Vagina (tissue), 2 donors: ENCODE measurements around the gene MGP. TPM values are rescaled to one million over a fixed set of nuclear protein-coding genes. Genes with fewer than 3 reads are reported as not detected.

Experiments used
- DNase-seq, 2 donors: peaks; one replicate each; pipeline ENCODE4 v3.0.0-alpha.2; 2017; ENCODE audit errors: extremely low spot score in 2 of 2
- H3K27ac ChIP-seq: fragments of 200-600 bp; sonication (generic); one replicate; pipeline ENCODE4 v1.5.1; 2019
- H3K27me3 ChIP-seq: fragments of 200-600 bp; sonication (generic); one replicate; pipeline ENCODE4 v1.5.1; 2019
- H3K36me3 ChIP-seq, 2 donors: fragments of 200-600 bp; sonication (generic); one replicate each; pipeline ENCODE4 v1.5.1; 2017 to 2019
- H3K4me1 ChIP-seq: fragments of 200-600 bp; sonication (generic); one replicate; pipeline ENCODE4 v1.5.1; 2019
- H3K4me3 ChIP-seq, 2 donors: fragments of 200-600 bp; sonication (generic); 1 replicate in 1 of 2; 2 replicates in 1 of 2; pipeline ENCODE4 v1.5.1; 2016 to 2019
- H3K9me3 ChIP-seq: fragments of 200-600 bp; sonication (generic); one replicate; pipeline ENCODE4 v1.5.1; 2019
- POLR2A ChIP-seq, 2 donors: fragments of 450-650 bp; IDR thresholded peaks; one replicate each; pipeline ENCODE4 v1.6.1; 2017; ENCODE audit warnings: antibody characterized with exemption in 2 of 2, mild to moderate bottlenecking in 2 of 2, moderate library complexity in 2 of 2
- POLR2AphosphoS5 ChIP-seq, 2 donors: sonication (generic); formaldehyde crosslinking; IDR thresholded peaks; one replicate each; pipeline ENCODE4 v1.9.0; 2017; ENCODE audit warnings: antibody characterized with exemption in 2 of 2, mild to moderate bottlenecking in 2 of 2, low read depth in 1 of 2; ENCODE audit not compliant: insufficient read depth in 1 of 2
- intact Hi-C: fragments of 100-400 bp; cut with DNase I; formaldehyde crosslinking; loops from one replicate; pipeline ENCODE4 v1.15.1; 2023
- total RNA-seq: library from RNA; depleted of rRNA; stranded (reverse); fragments of >200 nt; gene quantifications from one replicate; pipeline ENCODE4 v1.2.3, GENCODE V29; 2016
- TF ChIP-seq, protein P1 (sequence below), 3 experiments: fragments of 450-650 bp in 2 of 3; fragments of 200-600 bp in 1 of 3; sonication (generic) in 1 of 3; IDR thresholded peaks; one replicate each; pipeline ENCODE4 v1.5.1; 2017 to 2019; ENCODE audit warnings: antibody characterized with exemption in 3 of 3, mild to moderate bottlenecking in 2 of 3, moderate library complexity in 2 of 3

MGP gene
- total RNA-seq, 1 donor from 2014 or later = 1,065 TPM

- Histone ChIP-seq H3K4me1 (peaks cover 9% of the 10 kb centered on the region), H3K27ac (peak overlapping the region; percentile 37), H3K4me3 (no peak overlapping the region), H3K9me3 (no peaks in the 10 kb centered on the region), H3K27me3 (no peaks in the 10 kb centered on the region), H3K36me3 (no peaks in the 10 kb centered on the region)
- intact Hi-C loops = no loop called here
- no peak for TF ChIP-seq POLR2AphosphoS5 (IDR thresholded peaks at IDR 0.05; ENCODE audit: insufficient read depth in 1 of 2, low read depth in 1 of 2)
- TF ChIP-seq, protein P1, sequence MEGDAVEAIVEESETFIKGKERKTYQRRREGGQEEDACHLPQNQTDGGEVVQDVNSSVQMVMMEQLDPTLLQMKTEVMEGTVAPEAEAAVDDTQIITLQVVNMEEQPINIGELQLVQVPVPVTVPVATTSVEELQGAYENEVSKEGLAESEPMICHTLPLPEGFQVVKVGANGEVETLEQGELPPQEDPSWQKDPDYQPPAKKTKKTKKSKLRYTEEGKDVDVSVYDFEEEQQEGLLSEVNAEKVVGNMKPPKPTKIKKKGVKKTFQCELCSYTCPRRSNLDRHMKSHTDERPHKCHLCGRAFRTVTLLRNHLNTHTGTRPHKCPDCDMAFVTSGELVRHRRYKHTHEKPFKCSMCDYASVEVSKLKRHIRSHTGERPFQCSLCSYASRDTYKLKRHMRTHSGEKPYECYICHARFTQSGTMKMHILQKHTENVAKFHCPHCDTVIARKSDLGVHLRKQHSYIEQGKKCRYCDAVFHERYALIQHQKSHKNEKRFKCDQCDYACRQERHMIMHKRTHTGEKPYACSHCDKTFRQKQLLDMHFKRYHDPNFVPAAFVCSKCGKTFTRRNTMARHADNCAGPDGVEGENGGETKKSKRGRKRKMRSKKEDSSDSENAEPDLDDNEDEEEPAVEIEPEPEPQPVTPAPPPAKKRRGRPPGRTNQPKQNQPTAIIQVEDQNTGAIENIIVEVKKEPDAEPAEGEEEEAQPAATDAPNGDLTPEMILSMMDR (IDR thresholded peaks at IDR 0.05) = no peak
- DNase-seq = no peak
These were observed 27.7 kb upstream of the MGP start for GRCh38 chr12:14913381-14913781.

DNA sequence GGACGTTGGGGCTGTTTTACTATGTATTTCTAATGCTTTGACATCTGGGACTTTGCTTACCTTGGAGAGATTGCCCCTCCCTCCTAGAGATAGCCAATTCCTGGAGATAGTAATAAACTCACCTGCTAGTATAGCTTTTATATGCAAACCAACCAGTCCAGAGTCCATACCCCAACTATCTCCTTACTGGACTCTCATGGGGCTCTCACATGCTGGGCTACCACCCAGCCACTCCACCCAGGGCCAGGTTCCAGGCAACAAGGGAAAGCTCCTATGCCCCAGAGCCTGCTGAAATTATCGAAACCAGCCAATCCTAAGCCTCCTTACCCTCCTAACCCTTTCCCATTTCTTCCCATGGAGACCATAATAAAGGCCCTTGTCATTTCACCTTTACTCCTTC lies 25.5 kb upstream of the MGP start:
- no peak for DNase-seq
- Histone ChIP-seq H3K27me3 (no peaks in the 10 kb centered on the region), H3K9me3 (no peaks in the 10 kb centered on the region), H3K4me3 (no peak overlapping the region), H3K36me3 (no peaks in the 10 kb centered on the region), H3K27ac (no peak overlapping the region), H3K4me1 (peaks cover 9% of the 10 kb centered on the region)
- no peak for TF ChIP-seq POLR2AphosphoS5 (IDR thresholded peaks at IDR 0.05; ENCODE audit: insufficient read depth in 1 of 2, low read depth in 1 of 2)
- TF ChIP-seq, protein P1 (IDR thresholded peaks at IDR 0.05) = no peak
- TF ChIP-seq POLR2A (IDR thresholded peaks at IDR 0.05) = no peak
- intact Hi-C loops = no loop called here

DNA sequence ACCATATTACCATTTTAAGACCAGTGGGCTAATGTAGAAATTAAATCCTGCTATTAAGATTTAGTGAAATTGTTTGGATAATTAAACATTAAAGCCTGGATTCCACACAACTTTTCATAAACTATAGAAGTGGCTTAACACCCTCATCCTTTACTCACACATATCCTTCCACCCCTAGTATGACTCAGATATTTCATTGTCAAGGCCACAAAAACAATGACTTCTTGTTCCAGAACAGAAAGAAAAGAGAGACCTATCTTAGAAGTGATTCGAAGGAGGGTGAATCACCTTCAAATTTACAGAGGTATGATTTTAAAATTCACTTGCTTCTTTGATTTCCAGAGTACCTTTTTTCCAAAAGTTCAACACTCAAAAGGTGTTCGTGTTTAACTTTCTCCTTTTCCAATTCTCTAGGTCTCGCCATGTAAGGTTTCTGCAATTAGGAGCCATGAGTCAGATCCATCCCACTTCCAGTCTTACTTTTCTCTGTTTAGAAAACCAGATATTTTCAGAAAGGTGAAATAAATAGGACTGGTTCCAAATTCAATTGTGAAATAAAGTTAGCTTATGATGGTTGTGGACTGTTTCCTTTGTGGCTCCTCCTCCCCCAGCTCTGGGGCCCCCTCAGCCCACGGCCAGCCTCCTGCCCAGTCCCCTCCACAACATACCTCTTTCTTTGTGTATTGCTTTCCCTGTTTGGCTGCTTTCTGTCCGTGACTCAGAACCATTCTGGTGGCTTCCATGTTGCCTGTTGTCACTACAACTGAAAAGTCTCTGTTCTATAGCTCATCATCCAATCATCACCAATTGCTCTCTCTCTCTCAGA lies 24.6 kb upstream of the MGP start:
- H3K27ac ChIP-seq = no peak overlapping the region
- H3K36me3 ChIP-seq = no peaks in the 10 kb centered on the region
- H3K4me1 ChIP-seq = peaks cover 11% of the 10 kb centered on the region
- H3K4me3 ChIP-seq = no peak overlapping the region
- H3K27me3 ChIP-seq = no peaks in the 10 kb centered on the region
- no peak for TF ChIP-seq POLR2A (IDR thresholded peaks at IDR 0.05)
- TF ChIP-seq, protein P1 (IDR thresholded peaks at IDR 0.05) = no peak
- no peak for TF ChIP-seq POLR2AphosphoS5 (IDR thresholded peaks at IDR 0.05; ENCODE audit: insufficient read depth in 1 of 2, low read depth in 1 of 2)
- DNase-seq = no peak
- no peaks in the 10 kb centered on the region for H3K9me3 ChIP-seq
- intact Hi-C loops = no loop called here

DNA sequence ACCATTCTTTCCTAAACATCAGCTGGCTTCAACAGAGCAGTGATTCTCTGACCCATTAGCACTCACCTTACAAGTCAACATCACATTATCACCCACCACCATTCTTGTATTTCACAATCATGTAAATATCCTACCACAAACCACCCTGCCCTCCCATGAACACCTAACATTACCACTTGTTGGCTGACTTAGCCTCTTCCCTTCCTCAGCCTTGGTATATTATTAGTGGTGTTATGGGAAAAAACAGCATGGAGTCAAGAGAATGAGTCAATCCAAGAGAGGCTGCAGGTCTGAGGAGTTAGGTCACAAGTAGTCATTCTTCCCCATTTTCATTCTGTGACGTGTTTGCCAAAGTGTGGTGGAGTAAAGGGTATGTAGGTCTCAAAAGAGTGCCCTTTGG lies 22.3 kb upstream of the MGP start:
- intact Hi-C loops = no loop called here
- Histone ChIP-seq H3K36me3 (no peaks in the 10 kb centered on the region), H3K4me1 (peaks cover 15% of the 10 kb centered on the region), H3K27ac (no peak overlapping the region), H3K4me3 (no peak overlapping the region), H3K27me3 (no peaks in the 10 kb centered on the region), H3K9me3 (no peaks in the 10 kb centered on the region)
- no peak for DNase-seq
- TF ChIP-seq POLR2AphosphoS5 (IDR thresholded peaks at IDR 0.05; ENCODE audit: insufficient read depth in 1 of 2, low read depth in 1 of 2) (no peak), POLR2A (IDR thresholded peaks at IDR 0.05) (no peak)
- TF ChIP-seq, protein P1 (IDR thresholded peaks at IDR 0.05) = no peak

- no peak overlapping the region for H3K27ac ChIP-seq
- no peaks in the 10 kb centered on the region for H3K27me3 ChIP-seq
- intact Hi-C loops = no loop called here
- no peaks in the 10 kb centered on the region for H3K36me3 ChIP-seq
- DNase-seq = no peak
- peaks cover 28% of the 10 kb centered on the region for H3K4me1 ChIP-seq
- H3K9me3 ChIP-seq = no peaks in the 10 kb centered on the region
- H3K4me3 ChIP-seq = no peak overlapping the region
- TF ChIP-seq POLR2A (IDR thresholded peaks at IDR 0.05) (no peak), POLR2AphosphoS5 (IDR thresholded peaks at IDR 0.05; ENCODE audit: insufficient read depth in 1 of 2, low read depth in 1 of 2) (no peak)
- TF ChIP-seq, protein P1 (IDR thresholded peaks at IDR 0.05) = no peak
These were observed 20.5 kb upstream of the MGP start for GRCh38 chr12:14906114-14906513.
